Loucy (cell line): ENCODE data around the gene CACNA1H.

Source experiments
- H2AFZ ChIP-seq: fragments of 200-600 bp; sonication (generic); 2 replicates; pipeline ENCODE4 v1.6.0; 2016; ENCODE audit warnings: antibody characterized with exemption, mild to moderate bottlenecking, low read length, moderate library complexity
- H3F3A ChIP-seq: fragments of 200-600 bp; 2 replicates; pipeline ENCODE4 v1.6.0; 2016; ENCODE audit warnings: antibody characterized with exemption, low read depth, mild to moderate bottlenecking
- H3K27me3 ChIP-seq: fragments of 200-600 bp; sonication (generic); 2 replicates; pipeline ENCODE4 v1.6.1; 2014; ENCODE audit warnings: low read length, mild to moderate bottlenecking; ENCODE audit not compliant: insufficient read depth, poor library complexity, severe bottlenecking
- H3K36me3 ChIP-seq: fragments of 200-600 bp; sonication (generic); 2 replicates; pipeline ENCODE4 v1.6.1; 2016; ENCODE audit warnings: low read length; ENCODE audit not compliant: insufficient read depth
- H3K4me1 ChIP-seq: fragments of 200-600 bp; sonication (generic); 2 replicates; pipeline ENCODE4 v1.5.1; 2014; ENCODE audit warnings: low read length, mild to moderate bottlenecking; ENCODE audit not compliant: insufficient read depth, poor library complexity, severe bottlenecking
- H3K4me2 ChIP-seq: fragments of 200-600 bp; sonication (generic); 2 replicates; pipeline ENCODE4 v1.6.0; 2014; ENCODE audit warnings: antibody characterized with exemption, low read length, low read depth, mild to moderate bottlenecking; ENCODE audit not compliant: poor library complexity, severe bottlenecking
- H3K4me3 ChIP-seq: fragments of 200-600 bp; sonication (generic); 2 replicates; pipeline ENCODE4 v1.5.1; 2014; ENCODE audit warnings: low read length, mild to moderate bottlenecking, mixed read lengths; ENCODE audit not compliant: poor library complexity, severe bottlenecking
- H3K79me2 ChIP-seq: fragments of 200-600 bp; sonication (generic); 2 replicates; pipeline ENCODE4 v1.6.1; 2014; ENCODE audit warnings: low read length; ENCODE audit not compliant: insufficient read depth
- H3K9ac ChIP-seq: fragments of 200-600 bp; sonication (generic); 2 replicates; pipeline ENCODE4 v1.6.0; 2014; ENCODE audit warnings: mild to moderate bottlenecking, low read depth, low read length, moderate library complexity; ENCODE audit not compliant: poor library complexity, severe bottlenecking
- H3K9me2 ChIP-seq: fragments of 200-600 bp; sonication (generic); replicated peaks from 2 replicates; pipeline ENCODE4 v1.6.1; 2016; ENCODE audit warnings: low read depth, low read length, mixed read lengths
- H3K9me3 ChIP-seq: fragments of 200-600 bp; sonication (generic); 2 replicates; pipeline ENCODE4 v1.6.1; 2014; ENCODE audit warnings: mild to moderate bottlenecking, antibody characterized with exemption, low read length, low read depth; ENCODE audit not compliant: insufficient read depth
- H4K20me1 ChIP-seq: fragments of 200-600 bp; sonication (generic); 2 replicates; pipeline ENCODE4 v1.6.0; 2014; ENCODE audit warnings: antibody characterized with exemption, low read length, mild to moderate bottlenecking; ENCODE audit not compliant: insufficient read depth, poor library complexity, severe bottlenecking
- EZH2phosphoT487 ChIP-seq: fragments of 200-600 bp; IDR thresholded peaks from 2 replicates; pipeline ENCODE4 v1.6.1; 2018; ENCODE audit warnings: antibody characterized with exemption, mild to moderate bottlenecking, moderate library complexity, borderline replicate concordance
- TF ChIP-seq, protein P1 (sequence below): fragments of 200-600 bp; sonication (generic); conservative IDR thresholded peaks from 2 replicates; pipeline ENCODE4 v1.5.1; 2014; ENCODE audit warnings: mild to moderate bottlenecking, antibody characterized with exemption, low read length

CACNA1H gene

GRCh38 chr16:1117176-1117900, 35.6 kb upstream of the CACNA1H start:
- no peaks in the 10 kb centered on the region for H3F3A ChIP-seq
- no peak overlapping the region for H3K9ac ChIP-seq
- H4K20me1 ChIP-seq, result no peaks in the 10 kb centered on the region
- TF ChIP-seq, protein P1, sequence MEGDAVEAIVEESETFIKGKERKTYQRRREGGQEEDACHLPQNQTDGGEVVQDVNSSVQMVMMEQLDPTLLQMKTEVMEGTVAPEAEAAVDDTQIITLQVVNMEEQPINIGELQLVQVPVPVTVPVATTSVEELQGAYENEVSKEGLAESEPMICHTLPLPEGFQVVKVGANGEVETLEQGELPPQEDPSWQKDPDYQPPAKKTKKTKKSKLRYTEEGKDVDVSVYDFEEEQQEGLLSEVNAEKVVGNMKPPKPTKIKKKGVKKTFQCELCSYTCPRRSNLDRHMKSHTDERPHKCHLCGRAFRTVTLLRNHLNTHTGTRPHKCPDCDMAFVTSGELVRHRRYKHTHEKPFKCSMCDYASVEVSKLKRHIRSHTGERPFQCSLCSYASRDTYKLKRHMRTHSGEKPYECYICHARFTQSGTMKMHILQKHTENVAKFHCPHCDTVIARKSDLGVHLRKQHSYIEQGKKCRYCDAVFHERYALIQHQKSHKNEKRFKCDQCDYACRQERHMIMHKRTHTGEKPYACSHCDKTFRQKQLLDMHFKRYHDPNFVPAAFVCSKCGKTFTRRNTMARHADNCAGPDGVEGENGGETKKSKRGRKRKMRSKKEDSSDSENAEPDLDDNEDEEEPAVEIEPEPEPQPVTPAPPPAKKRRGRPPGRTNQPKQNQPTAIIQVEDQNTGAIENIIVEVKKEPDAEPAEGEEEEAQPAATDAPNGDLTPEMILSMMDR, result no peak
- no peak for TF ChIP-seq EZH2phosphoT487
- H3K4me1 ChIP-seq, result no peaks in the 10 kb centered on the region
- H3K9me2 ChIP-seq, result no peaks in the 10 kb centered on the region
- no peak overlapping the region for H3K4me2 ChIP-seq
- H3K27me3 ChIP-seq, result no peaks in the 10 kb centered on the region
- H3K9me3 ChIP-seq, result no peaks in the 10 kb centered on the region
- H3K4me3 ChIP-seq, result no peak overlapping the region
- no peak overlapping the region for H2AFZ ChIP-seq
- H3K79me2 ChIP-seq, result no peaks in the 10 kb centered on the region
- no peaks in the 10 kb centered on the region for H3K36me3 ChIP-seq

DNA sequence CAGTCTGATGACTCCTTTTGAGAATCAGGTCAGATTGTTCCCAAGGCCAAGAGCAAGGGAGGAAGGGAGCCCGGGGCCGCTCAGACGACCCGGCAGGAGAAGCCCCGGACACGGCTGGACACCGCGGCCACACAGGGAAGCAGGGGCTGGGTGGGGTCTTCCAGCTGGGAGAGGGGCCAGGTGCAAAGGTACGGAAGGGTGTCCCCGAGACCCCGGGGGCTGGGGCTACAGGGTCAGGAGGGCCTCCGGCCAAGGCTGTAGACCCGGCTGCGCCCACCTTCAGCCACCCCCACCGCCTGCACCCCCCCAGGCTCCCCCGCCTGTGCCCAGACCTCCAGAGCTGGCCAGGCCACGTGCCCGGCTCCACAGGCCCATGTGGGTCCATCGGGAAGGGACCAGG, 35.0 kb upstream of the CACNA1H start:
- Histone ChIP-seq H3K36me3 (no peaks in the 10 kb centered on the region), H3K4me3 (no peak overlapping the region), H3K79me2 (no peaks in the 10 kb centered on the region), H3K9me2 (no peaks in the 10 kb centered on the region), H3K4me1 (no peaks in the 10 kb centered on the region), H3K9ac (no peak overlapping the region), H2AFZ (no peak overlapping the region), H4K20me1 (no peaks in the 10 kb centered on the region), H3K4me2 (no peak overlapping the region), H3K27me3 (no peaks in the 10 kb centered on the region), H3K9me3 (no peaks in the 10 kb centered on the region), H3F3A (no peaks in the 10 kb centered on the region)
- TF ChIP-seq EZH2phosphoT487, result no peak
- TF ChIP-seq, protein P1, result no peak

- H3K79me2 ChIP-seq, result no peaks in the 10 kb centered on the region
- TF ChIP-seq, protein P1, result no peak
- no peak for TF ChIP-seq EZH2phosphoT487
- no peak overlapping the region for H3K9ac ChIP-seq
- no peaks in the 10 kb centered on the region for H3K4me1 ChIP-seq
- no peak overlapping the region for H3K4me3 ChIP-seq
- H3K9me2 ChIP-seq, result no peaks in the 10 kb centered on the region
- H3K27me3 ChIP-seq, result no peaks in the 10 kb centered on the region
- H2AFZ ChIP-seq, result no peak overlapping the region
- H3K4me2 ChIP-seq, result no peak overlapping the region
- H4K20me1 ChIP-seq, result no peaks in the 10 kb centered on the region
- H3F3A ChIP-seq, result no peaks in the 10 kb centered on the region
- no peaks in the 10 kb centered on the region for H3K9me3 ChIP-seq
- H3K36me3 ChIP-seq, result no peaks in the 10 kb centered on the region
Observed at GRCh38 chr16:1119129-1119528, 33.8 kb upstream of the CACNA1H start.
